Measurements from ENCODE around the gene PAX2.

The PAX2 gene

GRCh38 chr10:100760726-100761125, 15.3 kb downstream of the PAX2 start:
- no peak for TF ChIP-seq TSHZ2 (CRISPR knock-in tag; IDR thresholded peaks at IDR 0.05)
- no peak for TF ChIP-seq ISL1 (CRISPR knock-in tag; IDR thresholded peaks at IDR 0.05)
- no peak for TF ChIP-seq PATZ1 (CRISPR knock-in tag; IDR thresholded peaks at IDR 0.05; ENCODE audit: borderline replicate concordance)
- TF ChIP-seq PPARA (CRISPR knock-in tag; IDR thresholded peaks at IDR 0.05; ENCODE audit: borderline replicate concordance), result no peak
- no peak for TF ChIP-seq RARB (CRISPR knock-in tag; IDR thresholded peaks at IDR 0.05)
- no peak for TF ChIP-seq ZNF565 (CRISPR knock-in tag; conservative IDR thresholded peaks at IDR 0.05; ENCODE audit: low read depth)
- no peak for TF ChIP-seq CSRNP3 (CRISPR knock-in tag; IDR thresholded peaks at IDR 0.05)
- TF ChIP-seq TCF4 (CRISPR knock-in tag; IDR thresholded peaks at IDR 0.05; ENCODE audit: borderline replicate concordance), result no peak
- no peak for TF ChIP-seq TOX (CRISPR knock-in tag; IDR thresholded peaks at IDR 0.05; ENCODE audit: borderline replicate concordance)
- TF ChIP-seq ZFP3 (CRISPR knock-in tag; IDR thresholded peaks at IDR 0.05), result no peak
- no peak for TF ChIP-seq GLIS3 (CRISPR knock-in tag; IDR thresholded peaks at IDR 0.05)
- TF ChIP-seq ARNTL (CRISPR knock-in tag; IDR thresholded peaks at IDR 0.05; ENCODE audit: borderline replicate concordance, low read depth), result no peak
- no peak for TF ChIP-seq ZNF70 (CRISPR knock-in tag; IDR thresholded peaks at IDR 0.05)
- TF ChIP-seq SNAI2 (CRISPR knock-in tag; IDR thresholded peaks at IDR 0.05), result no peak
- no peak for TF ChIP-seq ESRRG (CRISPR knock-in tag; IDR thresholded peaks at IDR 0.05)
- no peak for TF ChIP-seq CSDC2 (CRISPR knock-in tag; IDR thresholded peaks at IDR 0.05)
- TF ChIP-seq ZC3H10 (CRISPR knock-in tag; IDR thresholded peaks at IDR 0.05), result no peak
- no peak for TF ChIP-seq OSR1 (CRISPR knock-in tag; IDR thresholded peaks at IDR 0.05)
- ATAC-seq, result no peak

- TF ChIP-seq ISL1 (CRISPR knock-in tag; IDR thresholded peaks at IDR 0.05) (no peak), ARNTL (CRISPR knock-in tag; IDR thresholded peaks at IDR 0.05; ENCODE audit: borderline replicate concordance, low read depth) (no peak)
Observed at GRCh38 chr10:100761191-100761590, 15.8 kb downstream of the PAX2 start.

GRCh38 chr10:100763043-100763747, 17.8 kb downstream of the PAX2 start:
- no peak for ATAC-seq
- no peak for TF ChIP-seq CREB5 (CRISPR knock-in tag; IDR thresholded peaks at IDR 0.05; ENCODE audit: low read depth)
- TF ChIP-seq ZNF565 (CRISPR knock-in tag; conservative IDR thresholded peaks at IDR 0.05; ENCODE audit: low read depth), result no peak

More at GRCh38 chr10:100761191-100761590, 15.8 kb downstream of the PAX2 start:
- ATAC-seq, result no peak

- TF ChIP-seq ISL1 (CRISPR knock-in tag; IDR thresholded peaks at IDR 0.05) (no peak), ARNTL (CRISPR knock-in tag; IDR thresholded peaks at IDR 0.05; ENCODE audit: borderline replicate concordance, low read depth) (no peak), TOX (CRISPR knock-in tag; IDR thresholded peaks at IDR 0.05; ENCODE audit: borderline replicate concordance) (no peak), GLIS3 (CRISPR knock-in tag; IDR thresholded peaks at IDR 0.05) (no peak), TCF4 (CRISPR knock-in tag; IDR thresholded peaks at IDR 0.05; ENCODE audit: borderline replicate concordance) (peak; percentile 71; the same call in 1 of the 2 replicates), CREB5 (CRISPR knock-in tag; IDR thresholded peaks at IDR 0.05; ENCODE audit: low read depth) (no peak), PPARA (CRISPR knock-in tag; IDR thresholded peaks at IDR 0.05; ENCODE audit: borderline replicate concordance) (no peak), TSHZ2 (CRISPR knock-in tag; IDR thresholded peaks at IDR 0.05) (peak; percentile 44; the same call in 1 of the 2 replicates)
- ATAC-seq, result peak; percentile 73
Observed at GRCh38 chr10:100766693-100767421, 21.5 kb downstream of the PAX2 start.

Data from SK-N-SH treated with all-trans-retinoic acid at 6 μM for 48 hours (cell line).